GM19438 (cell line): ENCODE results near the gene SSTR3.

Experiments
- ATAC-seq: cut with Tn5 transposase; IDR thresholded peaks from one replicate; pipeline ENCODE4 v1.9.1; 2021; ENCODE audit warnings: low read depth; ENCODE audit not compliant: unreplicated experiment

Gene SSTR3

GRCh38 chr22:37229805-37230672, 17.8 kb upstream of the SSTR3 start:
- ATAC-seq, result peak; percentile 50

- ATAC-seq, result no peak
Measured at GRCh38 chr22:37229012-37229804, 16.9 kb upstream of the SSTR3 start.

GRCh38 chr22:37228106-37229011, 16.1 kb upstream of the SSTR3 start:
- no peak for ATAC-seq

GRCh38 chr22:37226514-37226913, 14.2 kb upstream of the SSTR3 start:
- ATAC-seq, result no peak

- ATAC-seq, result no peak
Measured at GRCh38 chr22:37226087-37226486, 13.8 kb upstream of the SSTR3 start.

GRCh38 chr22:37225481-37225880, 13.2 kb upstream of the SSTR3 start:
- no peak for ATAC-seq

- ATAC-seq, result no peak
Measured at GRCh38 chr22:37224757-37225420, 12.6 kb upstream of the SSTR3 start.

GRCh38 chr22:37223965-37224551, 11.8 kb upstream of the SSTR3 start:
- no peak for ATAC-seq

GRCh38 chr22:37222440-37222971, 10.2 kb upstream of the SSTR3 start:
- no peak for ATAC-seq

- no peak for ATAC-seq
Measured at GRCh38 chr22:37221424-37222333, 9.4 kb upstream of the SSTR3 start.

- no peak for ATAC-seq
Measured at GRCh38 chr22:37220543-37220981, 8.3 kb upstream of the SSTR3 start.

- peak; percentile 35 for ATAC-seq
Measured at GRCh38 chr22:37219533-37219932, 7.3 kb upstream of the SSTR3 start.

GRCh38 chr22:37218771-37219411, 6.6 kb upstream of the SSTR3 start:
- ATAC-seq, result peak; percentile 64

GRCh38 chr22:37218399-37218770, 6.1 kb upstream of the SSTR3 start:
- ATAC-seq, result no peak

- ATAC-seq, result no peak
Measured at GRCh38 chr22:37215890-37216289, 3.6 kb upstream of the SSTR3 start.

- ATAC-seq, result no peak
Measured at GRCh38 chr22:37214731-37215030, 2.4 kb upstream of the SSTR3 start.

- ATAC-seq, result no peak
Measured at GRCh38 chr22:37213941-37214730, 1.9 kb upstream of the SSTR3 start.
